ENCODE measurements around the gene BACE2. TPM values are rescaled to one million over a fixed set of nuclear protein-coding genes. Genes with fewer than 3 reads are reported as not detected.

Gene BACE2
- total RNA-seq, 1 experiment from 2014 or later = 21.3 TPM

- TF ChIP-seq, protein P1, sequence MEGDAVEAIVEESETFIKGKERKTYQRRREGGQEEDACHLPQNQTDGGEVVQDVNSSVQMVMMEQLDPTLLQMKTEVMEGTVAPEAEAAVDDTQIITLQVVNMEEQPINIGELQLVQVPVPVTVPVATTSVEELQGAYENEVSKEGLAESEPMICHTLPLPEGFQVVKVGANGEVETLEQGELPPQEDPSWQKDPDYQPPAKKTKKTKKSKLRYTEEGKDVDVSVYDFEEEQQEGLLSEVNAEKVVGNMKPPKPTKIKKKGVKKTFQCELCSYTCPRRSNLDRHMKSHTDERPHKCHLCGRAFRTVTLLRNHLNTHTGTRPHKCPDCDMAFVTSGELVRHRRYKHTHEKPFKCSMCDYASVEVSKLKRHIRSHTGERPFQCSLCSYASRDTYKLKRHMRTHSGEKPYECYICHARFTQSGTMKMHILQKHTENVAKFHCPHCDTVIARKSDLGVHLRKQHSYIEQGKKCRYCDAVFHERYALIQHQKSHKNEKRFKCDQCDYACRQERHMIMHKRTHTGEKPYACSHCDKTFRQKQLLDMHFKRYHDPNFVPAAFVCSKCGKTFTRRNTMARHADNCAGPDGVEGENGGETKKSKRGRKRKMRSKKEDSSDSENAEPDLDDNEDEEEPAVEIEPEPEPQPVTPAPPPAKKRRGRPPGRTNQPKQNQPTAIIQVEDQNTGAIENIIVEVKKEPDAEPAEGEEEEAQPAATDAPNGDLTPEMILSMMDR (IDR thresholded peaks at IDR 0.05; ENCODE audit: unreplicated experiment) = no peak
- Mint-ChIP-seq H3K4me3 (ENCODE audit: unreplicated experiment) (no peak within 1 kb of the TSS), H3K36me3 (ENCODE audit: insufficient read depth, unreplicated experiment) (no peaks in the 10 kb centered on the region), H3K27ac (ENCODE audit: low read depth, unreplicated experiment) (no peak within 1 kb of the TSS), H3K27me3 (ENCODE audit: insufficient read depth, unreplicated experiment) (peaks cover 21% of the 10 kb centered on the region), H3K4me1 (ENCODE audit: insufficient read depth, unreplicated experiment) (no peaks in the 10 kb centered on the region), H3K9me3 (ENCODE audit: unreplicated experiment) (no peaks in the 10 kb centered on the region)
- ChIA-PET POLR2A (no interaction called here), CTCF (no interaction called here)
- intact Hi-C loops (cut with micrococcal nuclease) = no loop called here
- DNase-seq (ENCODE audit: unreplicated experiment) = no peak
- no TSS peak for BruUV-seq (replicated peaks)
Observed at GRCh38 chr21:41316200-41317062, 148.5 kb downstream of the BACE2 start, which contains the start of gene FAM3B. Gene FAM3B (plus strand): TSS chr21:41316801. CDS start chr21:41316880, 79 bp downstream.

GRCh38 chr21:41317063-41317392 is 149.1 kb downstream of the BACE2 start:
- Mint-ChIP-seq H3K4me3 (ENCODE audit: unreplicated experiment) (no peak overlapping the region), H3K27me3 (ENCODE audit: insufficient read depth, unreplicated experiment) (peaks cover 27% of the 10 kb centered on the region), H3K27ac (ENCODE audit: low read depth, unreplicated experiment) (no peak overlapping the region), H3K36me3 (ENCODE audit: insufficient read depth, unreplicated experiment) (no peaks in the 10 kb centered on the region), H3K9me3 (ENCODE audit: unreplicated experiment) (no peaks in the 10 kb centered on the region), H3K4me1 (ENCODE audit: insufficient read depth, unreplicated experiment) (no peaks in the 10 kb centered on the region)
- TF ChIP-seq, protein P1 (IDR thresholded peaks at IDR 0.05; ENCODE audit: unreplicated experiment) = no peak
- ChIA-PET CTCF (no interaction called here), POLR2A (no interaction called here)
- DNase-seq (ENCODE audit: unreplicated experiment) = no peak
- intact Hi-C loops (cut with micrococcal nuclease) = no loop called here
- no TSS peak for BruUV-seq (replicated peaks)

- BruUV-seq (replicated peaks) = no TSS peak
- Mint-ChIP-seq H3K27me3 (ENCODE audit: insufficient read depth, unreplicated experiment) (peaks cover 31% of the 10 kb centered on the region), H3K4me3 (ENCODE audit: unreplicated experiment) (no peak overlapping the region), H3K36me3 (ENCODE audit: insufficient read depth, unreplicated experiment) (no peaks in the 10 kb centered on the region), H3K9me3 (ENCODE audit: unreplicated experiment) (no peaks in the 10 kb centered on the region), H3K4me1 (ENCODE audit: insufficient read depth, unreplicated experiment) (no peaks in the 10 kb centered on the region), H3K27ac (ENCODE audit: low read depth, unreplicated experiment) (no peak overlapping the region)
- intact Hi-C loops (cut with micrococcal nuclease) = no loop called here
- ChIA-PET POLR2A (no interaction called here), CTCF (interaction anchor here (0.6 kb wide), 1 partner anchor 62 kb away, joined by 4 read pairs; no protein-coding TSS in a partner anchor)
- DNase-seq (ENCODE audit: unreplicated experiment) = no peak
- TF ChIP-seq, protein P1 (IDR thresholded peaks at IDR 0.05; ENCODE audit: unreplicated experiment) = no peak
Observed at GRCh38 chr21:41317458-41317857, 149.5 kb downstream of the BACE2 start.

- no peak for DNase-seq (ENCODE audit: unreplicated experiment)
- no peak overlapping the region for H3K4me3 Mint-ChIP-seq (ENCODE audit: unreplicated experiment)
- TF ChIP-seq, protein P1 (IDR thresholded peaks at IDR 0.05; ENCODE audit: unreplicated experiment) = no peak
- ChIA-PET POLR2A (no interaction called here), CTCF (interaction anchor here (1.2 kb wide), 1 partner anchor 35 kb away, joined by 7 read pairs; no protein-coding TSS in a partner anchor)
- no peaks in the 10 kb centered on the region for H3K36me3 Mint-ChIP-seq (ENCODE audit: insufficient read depth, unreplicated experiment)
- H3K9me3 Mint-ChIP-seq (ENCODE audit: unreplicated experiment) = no peaks in the 10 kb centered on the region
- H3K27ac Mint-ChIP-seq (ENCODE audit: low read depth, unreplicated experiment) = no peak overlapping the region
- BruUV-seq (replicated peaks) = no TSS peak
- intact Hi-C loops (cut with micrococcal nuclease) = no loop called here
- no peaks in the 10 kb centered on the region for H3K4me1 Mint-ChIP-seq (ENCODE audit: insufficient read depth, unreplicated experiment)
- peaks cover 31% of the 10 kb centered on the region for H3K27me3 Mint-ChIP-seq (ENCODE audit: insufficient read depth, unreplicated experiment)
Observed at GRCh38 chr21:41318218-41318617, 150.3 kb downstream of the BACE2 start.
